K562 (cell line): Measurements from ENCODE around the gene PARD6B. TPM values are rescaled to one million over a fixed set of nuclear protein-coding genes. Genes with fewer than 3 reads are reported as not detected.

Experiments used
- ATAC-seq: fragments of 200-7000 bp; cut with Tn5 transposase; 3 replicates; pipeline ENCODE4 v1.9.1; 2020; ENCODE audit warnings: moderate library complexity
- BruUV-seq: library from RNA; stranded (reverse); fragments of 400-500 nt; replicated peaks from 2 replicates; lab custom pipeline; 2021; lab: Mats Ljungman, UMichigan
- CTCF ChIA-PET: fragments of 300-600 bp; formaldehyde crosslinking; extraction: SDS; loops from one replicate; lab custom pipeline; 2021; ENCODE audit warnings: low intra/inter-chr PET ratio; lab: Yijun Ruan, JAX
- POLR2A ChIA-PET: fragments of 300-600, 350-650 bp; sonication (Branson Sonifier 250); formaldehyde crosslinking; extraction: SDS; loops from one replicate; lab custom pipeline; 2021; ENCODE audit warnings: antibody characterized with exemption, inconsistent platforms; lab: Yijun Ruan, JAX
- DNase-seq, 4 experiments: peaks; one replicate each; pipeline versions ENCODE4 v3.0.0 to v3.0.0-alpha.2; 2011 to 2018; ENCODE audit warnings: low spot score in 3 of 4, mixed read lengths in 3 of 4; ENCODE audit errors: extremely low read depth in 1 of 4
- FAIRE-seq: peaks from 2 replicates; lab custom pipeline; 2011; peaks lifted over from hg19 to GRCh38; lab: Jason Lieb, UNC
- H2AFZ ChIP-seq: 2 replicates; pipeline ENCODE4 v1.6.0; 2011; ENCODE audit warnings: low read depth, low read length, control low read depth, inconsistent platforms
- H3K27ac ChIP-seq: fragments of 200-600 bp; 3 replicates; pipeline ENCODE4 v1.8.0; 2011; ENCODE audit warnings: low read depth, mild to moderate bottlenecking, control low read depth, inconsistent platforms, low read length, moderate library complexity, mixed read lengths; ENCODE audit errors: extremely low read depth
- H3K27me3 ChIP-seq, 2 experiments: fragments of 300-600 bp in 1 of 2; 2 replicates in 1 of 2; 3 replicates in 1 of 2; pipeline versions ENCODE4 v1.6.0 to v1.8.0; 2011; ENCODE audit warnings: inconsistent platforms in 2 of 2, low read length in 2 of 2, mild to moderate bottlenecking in 1 of 2, mixed read lengths in 1 of 2, moderate library complexity in 1 of 2; ENCODE audit not compliant: control insufficient read depth in 2 of 2, insufficient read depth in 2 of 2
- H3K36me3 ChIP-seq: fragments of 300-600 bp; 3 replicates; pipeline ENCODE4 v1.8.0; 2011; ENCODE audit warnings: mild to moderate bottlenecking, low read length, inconsistent platforms; ENCODE audit not compliant: control insufficient read depth, insufficient read depth
- H3K4me1 ChIP-seq, 2 experiments: fragments of 200-600 bp in 1 of 2; replicated peaks in 1 of 2; 2 replicates in 1 of 2; 3 replicates in 1 of 2; pipeline versions ENCODE4 v1.5.1 to v1.8.0; 2011; ENCODE audit warnings: inconsistent platforms in 2 of 2, low read length in 2 of 2, mild to moderate bottlenecking in 1 of 2, mixed read lengths in 1 of 2, moderate library complexity in 1 of 2; ENCODE audit not compliant: control insufficient read depth in 2 of 2, insufficient read depth in 2 of 2
- H3K4me2 ChIP-seq: 2 replicates; pipeline ENCODE4 v1.6.1; 2011; ENCODE audit warnings: low read length, control low read depth, inconsistent platforms, mixed read lengths; ENCODE audit not compliant: insufficient read depth
- H3K4me3 ChIP-seq: fragments of 200-600 bp; sonication (generic), shearing (Covaris generic); 2 replicates; pipeline ENCODE4 v1.5.1; 2016; ENCODE audit warnings: control low read depth, inconsistent platforms
- H3K79me2 ChIP-seq: fragments of 200-600 bp; 3 replicates; pipeline ENCODE4 v1.8.0; 2011; ENCODE audit warnings: low read length, inconsistent platforms; ENCODE audit not compliant: control insufficient read depth, insufficient read depth
- H3K9ac ChIP-seq, 2 experiments: 2 replicates each; pipeline versions ENCODE4 v1.6.0 to v1.6.1; 2011; ENCODE audit warnings: low read depth in 2 of 2, low read length in 2 of 2, control low read depth in 1 of 2, inconsistent platforms in 1 of 2, mild to moderate bottlenecking in 1 of 2, mixed read lengths in 1 of 2; ENCODE audit not compliant: insufficient read depth in 1 of 2
- H3K9me1 ChIP-seq: one replicate; pipeline ENCODE4 v1.6.0; 2011; ENCODE audit warnings: inconsistent platforms, mild to moderate bottlenecking, low read length, moderate library complexity; ENCODE audit not compliant: control insufficient read depth, insufficient read depth
- H3K9me3 ChIP-seq: replicated peaks from 2 replicates; pipeline ENCODE4 v1.5.1; 2011; ENCODE audit warnings: low read depth, low read length, inconsistent platforms; ENCODE audit not compliant: control insufficient read depth, insufficient read depth
- H4K20me1 ChIP-seq: replicated peaks from 2 replicates; pipeline ENCODE4 v1.6.1; 2011; ENCODE audit warnings: low read length, inconsistent platforms, mixed read lengths; ENCODE audit not compliant: control insufficient read depth, insufficient read depth
- MEIS2 ChIP-seq: fragments of 450-650 bp; IDR thresholded peaks from 2 replicates; pipeline ENCODE4 v1.6.1; 2014; ENCODE audit warnings: mild to moderate bottlenecking; ENCODE audit not compliant: partially characterized antibody
- NFIC ChIP-seq: fragments of 450-650 bp; IDR thresholded peaks from 2 replicates; pipeline ENCODE4 v1.6.1; 2017; ENCODE audit warnings: mild to moderate bottlenecking, inconsistent platforms
- PBX2 ChIP-seq, 2 experiments: IDR thresholded peaks in 1 of 2; conservative IDR thresholded peaks in 1 of 2; 2 replicates each; pipeline ENCODE4 v1.6.1; 2016; ENCODE audit warnings: low read depth in 2 of 2, mild to moderate bottlenecking in 1 of 2, missing compliant biosample characterization in 1 of 2, missing genetic modification characterization in 1 of 2, moderate library complexity in 1 of 2
- PKNOX1 ChIP-seq: fragments of 450-650 bp; IDR thresholded peaks from 2 replicates; pipeline ENCODE4 v1.6.1; 2016
- RBM15 ChIP-seq: fragments of 200-400 bp; formaldehyde crosslinking; IDR thresholded peaks from 2 replicates; pipeline ENCODE4 v1.6.1; 2018; ENCODE audit warnings: mild to moderate bottlenecking, low read length, moderate library complexity; ENCODE audit not compliant: insufficient read depth
- RBM39 ChIP-seq: fragments of 200-400 bp; formaldehyde crosslinking; optimal IDR thresholded peaks from 2 replicates; pipeline ENCODE3; 2018; ENCODE audit warnings: low read depth, low read length
- SIN3A ChIP-seq, 2 experiments: fragments of 150-350 bp in 1 of 2; IDR thresholded peaks; 2 replicates each; pipeline ENCODE4 v1.6.1; 2011 to 2016; ENCODE audit warnings: borderline replicate concordance in 2 of 2, low read depth in 2 of 2, low read length in 2 of 2, mild to moderate bottlenecking in 2 of 2, moderate library complexity in 2 of 2; ENCODE audit not compliant: control insufficient read depth in 1 of 2
- WHSC1 ChIP-seq: IDR thresholded peaks from one replicate; pipeline ENCODE4 v1.6.1; 2012; ENCODE audit warnings: low read length, control low read depth, inconsistent platforms
- ZBTB11 ChIP-seq, 3 experiments: fragments of 200-800 bp in 1 of 3; fragments of 250-450 bp in 1 of 3; fragments of 450-650 bp in 1 of 3; sonication (Bioruptor Pico) in 1 of 3; sonication (Bioruptor generic) in 1 of 3; formaldehyde crosslinking in 1 of 3; IDR thresholded peaks; 2 replicates each; pipeline versions ENCODE4 v1.6.1 to v1.8.0; 2016 to 2022; ENCODE audit warnings: mild to moderate bottlenecking in 2 of 3, missing genetic modification characterization in 2 of 3, missing compliant biosample characterization in 1 of 3, moderate library complexity in 1 of 3
- ZNF121 ChIP-seq: sonication (generic); formaldehyde crosslinking; conservative IDR thresholded peaks from 2 replicates; pipeline ENCODE4 v1.8.0; 2022; ENCODE audit warnings: missing genetic modification reagents
- ZNF316 ChIP-seq: fragments of 450-650 bp; IDR thresholded peaks from 2 replicates; pipeline ENCODE4 v1.6.1; 2016
- ZNF785 ChIP-seq: fragments of 250-450 bp; sonication (Bioruptor Pico); IDR thresholded peaks from 2 replicates; pipeline ENCODE4 v1.4.0; 2020; ENCODE audit warnings: mild to moderate bottlenecking
- WGBS: fragments of 100-300 bp; shearing (Covaris generic); methylation state at CpG from one replicate; pipeline ENCODE4 v1.1.6; 2016; ENCODE audit warnings: low coverage, mixed read lengths; ENCODE audit not compliant: insufficient coverage; ENCODE audit errors: missing lambda C conversion rate; 5-methylcytosine and 5-hydroxymethylcytosine counted together
- in situ Hi-C: fragments of 300-500 bp; cut with MboI; formaldehyde crosslinking; loops from 4 replicates; pipeline ENCODE4 v1.15.0; 2018; ENCODE audit warnings: inconsistent platforms, mixed read lengths
- intact Hi-C: fragments of 100-400 bp; cut with micrococcal nuclease; formaldehyde crosslinking; loops from 2 replicates; pipeline ENCODE4 v1.14.2; 2022
- polyA plus RNA-seq, 8 experiments: library from polyadenylated mRNA; depleted of rRNA in 4 of 8; stranded (reverse) in 5 of 8; unstranded in 3 of 8; fragments of >200 nt; fragmentation: Nextera tagmentation in 2 of 8; fragmentation: Illumina TruSeq in 1 of 8; extraction: Ambion mirVana in 2 of 8; extraction: Trizol in 1 of 8; gene quantifications; 2 replicates each; pipeline versions ENCODE4 v1.2.1 to v1.2.3, GENCODE V29; 2011 to 2014; ENCODE audit warnings: inconsistent platforms in 1 of 8, missing spikeins in 1 of 8
- total RNA-seq, 7 experiments: library from RNA; depleted of rRNA in 6 of 7; stranded (reverse); fragments of >200 nt in 6 of 7; fragmentation: Illumina TruSeq in 2 of 7; extraction: Trizol in 2 of 7; gene quantifications; 2 replicates each; pipeline versions ENCODE4 v1.2.1 to v1.2.3, GENCODE V29; 2011 to 2021; ENCODE audit warnings: low replicate concordance in 1 of 7

PARD6B gene
- total and polyA plus RNA-seq, 9 of the 15 experiments (the other 6 are each of a cell fraction or from before 2014, with no cell fraction given): 1.7 to 12.3 (median 5.5) TPM

- Histone ChIP-seq H3K9me1 (no peaks in the 10 kb centered on the region), H3K27ac (no peak overlapping the region), H4K20me1 (no peaks in the 10 kb centered on the region), H3K36me3 (no peaks in the 10 kb centered on the region), H3K79me2 (no peaks in the 10 kb centered on the region), H3K4me2 (no peak overlapping the region), H3K4me1 (peaks cover 22% of the 10 kb centered on the region in 2 experiments), H3K27me3 (no peaks in the 10 kb centered on the region), H3K4me3 (no peak overlapping the region), H3K9me3 (no peaks in the 10 kb centered on the region), H2AFZ (no peak overlapping the region; the same call in 1 of the 2 replicates), H3K9ac (no peak overlapping the region; a peak in 1 of 4 replicates)
- ATAC-seq (no peak), DNase-seq (no peak), FAIRE-seq (no peak)
- 55% methylated on average over 8 of the region's 8 CpGs for WGBS
- in situ Hi-C loops (no loop called here), intact Hi-C loops (no loop called here)
- BruUV-seq: no TSS peak
- POLR2A ChIA-PET: interaction anchor here (0.6 to 0.7 kb wide), 2 partner anchors 8 to 47 kb away, joined by 3 read pairs; no protein-coding TSS in a partner anchor
- CTCF ChIA-PET: no interaction called here
- TF ChIP-seq RBM39 (no peak), RBM15 (no peak), ZNF785 (CRISPR knock-in tag) (no peak), NFIC (peak; percentile 57), ZNF316 (no peak), MEIS2 (peak; percentile 76), PBX2 (CRISPR knock-in tag; IDR thresholded peaks at IDR 0.05; ENCODE audit: low read depth) (no peak), PBX2 (tag; conservative IDR thresholded peaks at IDR 0.05; ENCODE audit: low read depth) (peak; percentile 83), ZNF121 (CRISPR knock-in tag) (no peak), PKNOX1 (peak; percentile 29; the same call in 1 of the 2 replicates), ZBTB11 (CRISPR knock-in tag; IDR thresholded peaks at IDR 0.05) (peak in 1 of 3 experiments; percentile 93; a peak in 2 of 6 replicates), WHSC1 (no peak), SIN3A (IDR thresholded peaks at IDR 0.05; ENCODE audit: borderline replicate concordance in 2 of 2, control insufficient read depth in 1 of 2, low read depth in 2 of 2, low read length in 2 of 2) (no peak)
Observed at GRCh38 chr20:50708845-50709635, 22.3 kb upstream of the PARD6B start.
